ENCODE data around the gene DNM1. TPM values are rescaled to one million over a fixed set of nuclear protein-coding genes. Genes with fewer than 3 reads are reported as not detected.

The DNM1 gene
- total and polyA plus RNA-seq, 2 of the 8 experiments (the other 6 are each of a cell fraction or from before 2014, with no cell fraction given) = 34.3 to 62.7 TPM

DNA sequence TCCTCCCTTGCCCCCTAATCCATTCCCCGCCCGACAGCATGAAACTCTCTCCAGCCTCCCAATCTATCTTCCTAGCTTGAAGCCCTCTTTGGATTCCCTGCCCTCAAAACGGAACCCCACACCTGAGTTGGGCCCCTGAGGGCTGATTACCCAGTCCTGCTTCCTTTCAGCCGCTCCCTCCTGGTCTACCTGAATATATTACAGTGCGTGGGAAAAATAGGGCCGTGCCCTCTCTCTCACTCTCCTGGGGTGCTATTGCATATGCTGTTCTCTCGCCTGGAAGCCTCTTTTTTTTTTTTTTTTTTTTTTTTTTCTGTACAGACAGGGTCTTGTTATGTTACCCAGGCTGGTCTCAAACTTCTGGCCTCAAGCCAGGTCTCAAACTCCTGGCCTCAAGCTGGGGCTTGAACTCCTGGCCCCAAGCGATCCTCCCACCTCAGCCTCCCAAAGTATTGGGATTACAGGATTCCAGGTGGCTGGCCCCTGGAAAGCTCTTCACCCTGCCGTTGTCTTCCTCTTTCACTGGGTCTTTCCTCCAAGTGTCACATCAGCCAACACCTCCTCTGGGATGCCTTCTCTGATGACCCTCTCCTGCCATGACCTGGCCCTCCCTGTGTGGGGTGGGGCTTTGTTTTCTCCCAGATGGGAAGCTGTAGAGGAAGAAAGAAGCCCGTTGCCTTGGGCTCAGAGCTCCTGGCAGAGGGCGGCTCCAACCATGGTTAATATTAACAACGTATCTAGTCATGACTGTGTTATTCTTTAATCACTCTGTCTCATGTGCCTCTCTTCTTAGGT lies 8.2 kb downstream of the DNM1 start:
- H3K14ac ChIP-seq (ENCODE audit: insufficient read length) = no peak overlapping the region
- H3K9me3 ChIP-seq (ENCODE audit: insufficient read depth in 2 of 2, low read depth in 1 of 2, low read length in 1 of 2) = no peaks in the 10 kb centered on the region
- FAIRE-seq = no peak
- H3K4me2 ChIP-seq (ENCODE audit: insufficient read depth in 1 of 2, low read depth in 2 of 2, low read length in 2 of 2) = no peak overlapping the region
- no peak for DNase-seq (ENCODE audit: low read depth in 1 of 2, low spot score in 2 of 2)
- no peaks in the 10 kb centered on the region; the same call in none of the 2 replicates for H3K79me1 ChIP-seq (ENCODE audit: low read depth, low read length)
- H3K36me3 ChIP-seq (ENCODE audit: control insufficient read depth in 2 of 4, insufficient read depth in 4 of 4, low read length in 3 of 4) = no peaks in the 10 kb centered on the region
- H4K5ac ChIP-seq (ENCODE audit: insufficient read length, low read depth, low read length) = no peak overlapping the region
- no peak overlapping the region for H2BK5ac ChIP-seq (ENCODE audit: low read depth, low read length)
- H3K18ac ChIP-seq (ENCODE audit: extremely low read depth, low read length) = no peak overlapping the region
- H2AK5ac ChIP-seq (ENCODE audit: low read depth, low read length) = no peak overlapping the region
- POLR2A ChIA-PET (ENCODE audit: partially characterized antibody) = interaction anchor here (0.8 to 1.4 kb wide), 3 partner anchors 12 to 41 kb away, joined by 3 to 4 read pairs (median 3); no protein-coding TSS in a partner anchor
- no peak overlapping the region for H3K4ac ChIP-seq (replicated peaks; ENCODE audit: insufficient read length, low read depth, low read length)
- CTCF ChIA-PET (ENCODE audit: partially characterized antibody) = interaction anchor here (0.7 to 1.9 kb wide), 2 partner anchors 28 to 42 kb away, joined by 5 to 6 read pairs; no protein-coding TSS in a partner anchor
- no peaks in the 10 kb centered on the region for H3K23me2 ChIP-seq (ENCODE audit: low read depth, low read length)
- no peaks in the 10 kb centered on the region; a peak in 1 of 4 replicates for H3K79me2 ChIP-seq (ENCODE audit: control insufficient read depth in 1 of 2, insufficient read depth in 2 of 2, low read length in 2 of 2)
- no peak overlapping the region for H2AFZ ChIP-seq (ENCODE audit: low read length)
- peaks cover 1 to 9% of the 10 kb centered on the region in 2 experiments for H4K20me1 ChIP-seq (replicated peaks in 1 of 2; ENCODE audit: control insufficient read depth in 1 of 2, insufficient read depth in 2 of 2, low read length in 2 of 2)
- H2BK15ac ChIP-seq (ENCODE audit: low read length) = no peak overlapping the region
- no peak overlapping the region for H3K4me3 ChIP-seq (ENCODE audit: extremely low read depth in 1 of 4, insufficient read depth in 2 of 4, low read depth in 3 of 4, low read length in 4 of 4)
- no peak overlapping the region for H3K9ac ChIP-seq (replicated peaks in 1 of 4; ENCODE audit: extremely low read depth in 1 of 4, low read depth in 3 of 4, low read length in 3 of 4)
- no peak overlapping the region for H2BK12ac ChIP-seq (ENCODE audit: low read depth, low read length)
- WGBS, 2 experiments (ENCODE audit: extremely low coverage in 1 of 2, insufficient coverage in 1 of 2, insufficient read length in 1 of 2, insufficient replicate concordance in 2 of 2, low coverage in 1 of 2, low lambda C conversion rate in 2 of 2, missing lambda C conversion rate in 1 of 2) = 86% methylated on average over 11 of the region's 12 CpGs; no CpG with 5 or more reads in 1 of the 2 experiments
- no peak overlapping the region for H2BK20ac ChIP-seq (ENCODE audit: low read length)
- no peak overlapping the region for H4K91ac ChIP-seq (replicated peaks; ENCODE audit: insufficient read length, low read length)
- H3K27ac ChIP-seq (ENCODE audit: low read depth, low read length) = no peak overlapping the region
- no peak overlapping the region for H2BK120ac ChIP-seq (replicated peaks; ENCODE audit: low read depth, low read length)
- no peak overlapping the region for H4K8ac ChIP-seq (ENCODE audit: extremely low read depth, insufficient read depth, low read length)
- H3K27me3 ChIP-seq (replicated peaks in 1 of 4; ENCODE audit: control insufficient read depth in 3 of 4, extremely low read depth in 1 of 4, insufficient read depth in 3 of 4, low read length in 3 of 4) = no peaks in the 10 kb centered on the region
- H3K56ac ChIP-seq (replicated peaks; ENCODE audit: insufficient read length, low read depth, low read length) = no peak overlapping the region
- peaks cover 0 to 8% (median 0%) of the 10 kb centered on the region in 4 experiments; a peak in 2 of 7 replicates for H3K4me1 ChIP-seq (replicated peaks in 1 of 4; ENCODE audit: control insufficient read depth in 3 of 4, insufficient read depth in 4 of 4, low read length in 3 of 4)
- no peak overlapping the region for H3K23ac ChIP-seq (ENCODE audit: insufficient read length)
- TF ChIP-seq HDAC6 (IDR thresholded peaks at IDR 0.05; ENCODE audit: low read depth, low read length) = no peak
- TF ChIP-seq CTCF (IDR thresholded peaks at IDR 0.05; ENCODE audit: control extremely low read depth in 1 of 3, insufficient read depth in 1 of 3, low read depth in 1 of 3, low read length in 3 of 3) = no peak
- TF ChIP-seq JUN (IDR thresholded peaks at IDR 0.05; ENCODE audit: low read depth, low read length) = no peak
- TF ChIP-seq PHF8 (conservative IDR thresholded peaks at IDR 0.05; ENCODE audit: low read depth, low read length) = no peak
